ENCODE results near the gene SLC22A23.

DNA sequence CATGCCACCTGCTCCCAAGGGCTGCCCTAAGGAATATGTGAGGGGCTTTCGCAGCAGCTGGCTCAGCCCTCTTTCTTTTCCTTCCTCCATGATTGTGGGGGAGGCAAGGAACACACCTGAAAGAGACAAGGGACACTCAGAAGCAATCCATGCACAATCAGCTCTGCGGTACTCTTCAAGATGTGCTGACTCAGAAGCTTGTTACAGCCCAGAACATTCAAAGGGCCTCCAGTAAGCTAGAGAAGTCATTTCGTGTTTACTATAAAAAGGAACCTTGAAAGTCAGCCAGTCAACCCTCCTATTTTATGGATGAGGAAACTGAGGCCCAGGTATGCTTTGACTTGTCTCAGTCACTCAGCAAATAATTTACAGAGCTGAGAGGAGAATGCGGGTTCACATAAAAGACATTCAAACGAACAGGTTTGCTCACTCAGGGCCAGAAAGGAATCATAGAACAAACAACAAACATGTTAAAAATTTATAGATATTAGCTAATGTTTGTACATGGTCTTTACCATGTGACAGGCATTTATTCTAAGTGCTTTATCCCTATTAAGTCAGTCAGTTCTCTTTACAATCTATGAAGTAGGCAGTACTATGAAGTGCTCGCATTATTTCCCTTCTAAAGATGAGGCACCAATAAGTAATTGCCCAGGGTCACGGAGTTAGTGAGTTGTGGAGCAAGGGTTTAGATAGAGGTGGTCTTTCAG lies 37.7 kb upstream of the SLC22A23 start:
- TF ChIP-seq EZH2 (IDR thresholded peaks at IDR 0.05) (no peak), POLR2AphosphoS5 (IDR thresholded peaks at IDR 0.05; ENCODE audit: borderline replicate concordance, low read depth, low read length) (no peak), FOXP2 (optimal IDR thresholded peaks at IDR 0.05; ENCODE audit: control extremely low read depth, extremely low read length, insufficient read depth) (no peak)

Data from SK-N-MC (cell line).